GM21619 (cell line): ENCODE measurements around the gene AHCYL2.
"Not testable (repeated sequence)": the region's sequence is repeated elsewhere in the genome, so short reads cannot be mapped to it uniquely, and the experiment has no call there.

Experiments used
- ATAC-seq: cut with Tn5 transposase; IDR thresholded peaks from one replicate; pipeline ENCODE4 v1.9.1; 2021; ENCODE audit not compliant: unreplicated experiment

The AHCYL2 gene

DNA sequence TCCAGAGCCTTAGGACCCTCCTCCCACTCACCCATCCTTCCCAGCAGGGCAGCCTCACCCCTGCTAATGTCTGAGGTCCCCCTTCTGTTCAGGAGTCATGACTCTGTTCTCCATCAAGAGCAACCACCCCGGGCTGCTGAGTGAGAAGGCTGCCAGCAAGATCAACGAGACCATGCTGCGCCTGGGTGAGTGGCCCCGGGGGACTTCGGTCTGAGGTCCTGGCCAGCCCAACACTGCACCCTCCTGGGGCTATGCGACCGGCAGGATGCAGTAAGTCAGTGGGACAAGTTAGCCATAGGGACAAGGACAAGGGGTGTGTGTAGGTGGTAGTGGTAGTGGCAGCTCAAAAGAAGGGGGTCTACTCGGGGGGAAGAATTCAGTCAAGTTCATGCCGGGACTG lies 16.2 kb upstream of the AHCYL2 start:
- no peak for ATAC-seq

GRCh38 chr7:129209067-129209926 lies 15.5 kb upstream of the AHCYL2 start:
- no peak for ATAC-seq

DNA sequence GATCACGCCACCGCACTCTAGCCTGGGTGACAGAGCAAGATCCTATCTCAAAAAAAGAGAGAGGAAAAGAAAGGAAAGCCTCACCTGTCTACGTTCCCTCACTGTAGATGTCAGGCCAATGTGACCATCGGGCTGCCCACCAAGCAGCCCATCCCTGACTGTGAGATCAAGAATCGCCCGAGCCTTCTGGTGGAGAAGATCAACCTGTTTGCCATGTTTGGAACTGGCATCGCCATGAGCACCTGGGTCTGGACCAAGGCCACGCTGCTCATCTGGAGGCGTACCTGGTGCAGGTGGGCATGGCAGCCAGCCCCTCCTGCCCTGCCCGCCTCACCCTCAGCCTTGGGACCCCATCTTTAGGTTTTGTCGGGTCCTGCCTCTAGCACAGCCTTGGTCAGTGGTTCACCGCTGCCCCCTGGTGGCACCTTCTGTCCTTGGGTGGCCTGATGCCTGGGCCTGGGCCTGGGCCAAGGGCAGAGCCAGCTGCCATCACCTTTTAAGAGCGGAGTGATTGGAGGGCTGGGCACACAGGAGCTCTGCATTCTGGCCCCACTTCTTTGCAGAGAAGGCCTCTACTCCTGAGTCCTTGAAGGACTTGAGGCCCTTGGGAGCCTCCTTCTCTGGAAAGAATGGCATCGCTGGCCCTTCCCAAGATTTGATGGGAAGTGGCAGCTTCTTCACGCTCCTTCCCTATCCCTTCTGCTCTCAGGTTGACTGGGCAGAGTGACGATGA lies 14.4 kb upstream of the AHCYL2 start:
- ATAC-seq: peak; percentile 64

- ATAC-seq: no peak
Observed at GRCh38 chr7:129210989-129211312, 13.9 kb upstream of the AHCYL2 start.

GRCh38 chr7:129212126-129212525 lies 12.7 kb upstream of the AHCYL2 start:
- ATAC-seq: no peak

DNA sequence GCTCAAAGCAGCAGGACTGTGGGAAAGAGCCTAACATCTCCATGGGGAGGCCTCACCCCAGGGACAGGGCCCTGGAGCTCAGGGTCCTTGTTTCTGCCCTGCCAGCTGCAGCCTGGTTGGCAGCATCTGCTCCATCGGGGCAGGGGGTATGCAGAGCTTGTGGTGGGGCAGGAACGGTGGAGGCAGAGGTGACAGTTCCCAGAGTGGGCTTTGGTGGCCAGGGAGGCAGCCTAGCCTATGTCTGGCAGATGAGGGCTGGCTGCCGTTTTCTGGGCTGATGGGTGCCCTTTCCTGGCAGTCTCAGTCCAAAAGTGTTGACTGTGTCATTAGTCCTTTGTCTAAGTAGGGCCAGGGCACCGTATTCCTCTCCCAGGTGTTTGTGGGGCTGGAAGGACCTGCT lies 12.2 kb upstream of the AHCYL2 start:
- ATAC-seq: no peak

GRCh38 chr7:129213828-129214227 lies 11.0 kb upstream of the AHCYL2 start:
- ATAC-seq: no peak

GRCh38 chr7:129215691-129216090 lies 9.1 kb upstream of the AHCYL2 start:
- ATAC-seq: not testable (repeated sequence)

- not testable (repeated sequence) for ATAC-seq
Observed at GRCh38 chr7:129216101-129216715, 8.6 kb upstream of the AHCYL2 start.

- not testable (repeated sequence) for ATAC-seq
Observed at GRCh38 chr7:129216821-129217416, 7.9 kb upstream of the AHCYL2 start.

- ATAC-seq: no peak
Observed at GRCh38 chr7:129218514-129219062, 6.2 kb upstream of the AHCYL2 start.

DNA sequence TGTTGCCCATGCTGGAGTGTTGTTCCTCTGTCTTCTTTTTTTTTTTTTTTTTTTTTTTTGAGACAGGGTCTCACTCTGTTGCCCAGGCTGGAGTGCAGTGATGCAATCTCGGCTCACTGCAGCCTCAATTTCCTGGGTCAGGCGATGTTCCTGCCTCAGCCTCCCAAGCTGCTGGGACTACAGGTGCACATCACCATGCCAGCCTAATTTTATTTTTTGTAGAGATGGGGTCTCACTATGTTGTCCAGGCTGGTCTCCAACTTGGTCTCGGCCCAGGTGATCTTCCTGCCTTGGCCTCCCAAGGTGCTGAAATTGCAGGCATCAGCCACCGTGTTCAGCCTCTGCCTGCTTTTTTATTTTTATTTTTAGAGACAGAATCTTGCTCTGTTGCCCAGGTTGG lies 5.7 kb upstream of the AHCYL2 start:
- not testable (repeated sequence) for ATAC-seq

DNA sequence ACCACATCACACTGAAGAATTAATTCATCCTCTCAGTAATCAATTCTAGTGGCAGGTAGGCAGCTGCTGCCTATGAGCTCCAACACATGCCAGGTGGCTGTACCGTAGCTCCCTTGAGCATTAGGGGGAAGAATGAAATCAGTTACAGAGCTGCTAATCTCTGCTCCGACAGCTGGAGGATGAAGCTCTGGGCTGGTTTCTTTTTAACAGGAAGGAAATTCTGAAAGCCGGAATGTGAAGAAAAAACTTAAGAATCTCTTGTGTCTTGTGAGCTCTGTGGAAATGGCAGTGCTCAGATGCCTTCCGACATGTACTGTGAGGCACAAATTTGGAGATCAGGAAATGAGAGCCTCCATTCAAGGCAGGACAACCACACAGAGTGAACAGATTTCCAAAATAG lies 2.8 kb upstream of the AHCYL2 start:
- ATAC-seq: no peak

- peak; percentile 27 for ATAC-seq
Observed at GRCh38 chr7:129225206-129225930, 538 bp downstream of the AHCYL2 start.

DNA sequence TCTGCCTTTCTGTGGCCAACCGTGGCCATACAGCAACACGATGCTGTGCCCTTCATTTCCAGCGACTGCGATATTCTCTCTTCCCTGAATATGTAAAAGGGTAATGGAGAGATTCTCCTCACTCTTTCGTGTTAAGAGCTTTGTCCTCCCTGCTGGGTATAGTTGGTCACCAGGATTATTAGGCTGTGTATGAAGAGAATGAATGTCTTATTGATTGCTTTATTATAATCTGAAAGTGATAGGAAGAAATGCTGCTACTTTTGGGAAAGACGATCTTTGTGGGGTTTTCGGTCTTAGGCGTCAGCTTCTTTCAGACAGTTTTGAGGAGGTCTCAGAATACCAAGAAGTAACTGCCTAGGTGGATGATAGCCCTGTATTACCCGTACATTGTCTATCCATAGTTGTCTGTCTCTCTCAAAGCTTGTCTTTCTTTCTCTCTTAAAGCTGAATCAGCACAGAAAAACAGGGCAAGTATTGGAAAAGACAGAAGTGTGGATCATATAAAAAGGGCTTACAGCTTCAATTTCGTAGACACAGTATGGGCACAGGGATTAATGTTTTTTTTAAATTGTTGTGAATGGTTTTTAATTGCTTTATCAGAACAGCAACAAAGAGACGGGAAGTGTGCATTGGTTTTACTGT lies 1.2 kb downstream of the AHCYL2 start:
- ATAC-seq: no peak

- ATAC-seq: no peak
Observed at GRCh38 chr7:129227646-129228578, 3.1 kb downstream of the AHCYL2 start.

DNA sequence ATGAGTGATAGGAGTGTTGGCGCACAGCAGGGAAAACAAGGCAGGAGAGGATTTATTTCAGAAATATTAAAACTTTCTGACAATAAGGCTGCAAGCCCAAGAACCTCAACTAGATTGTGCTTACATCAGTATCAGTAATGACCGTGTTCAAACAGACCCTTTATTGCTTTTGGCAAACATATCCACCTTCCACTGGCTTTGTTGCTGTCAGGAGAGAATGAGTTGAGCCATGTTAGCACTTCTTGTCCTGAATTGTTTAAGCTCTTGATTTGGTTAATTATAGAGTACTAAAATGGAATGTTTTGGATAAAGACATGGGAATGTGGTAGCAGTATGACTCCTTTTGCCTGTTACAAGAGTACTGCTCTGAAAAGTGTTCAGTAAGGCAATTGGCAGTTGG lies 3.8 kb downstream of the AHCYL2 start:
- no peak for ATAC-seq

- no peak for ATAC-seq
Observed at GRCh38 chr7:129231666-129232065, 6.8 kb downstream of the AHCYL2 start.

DNA sequence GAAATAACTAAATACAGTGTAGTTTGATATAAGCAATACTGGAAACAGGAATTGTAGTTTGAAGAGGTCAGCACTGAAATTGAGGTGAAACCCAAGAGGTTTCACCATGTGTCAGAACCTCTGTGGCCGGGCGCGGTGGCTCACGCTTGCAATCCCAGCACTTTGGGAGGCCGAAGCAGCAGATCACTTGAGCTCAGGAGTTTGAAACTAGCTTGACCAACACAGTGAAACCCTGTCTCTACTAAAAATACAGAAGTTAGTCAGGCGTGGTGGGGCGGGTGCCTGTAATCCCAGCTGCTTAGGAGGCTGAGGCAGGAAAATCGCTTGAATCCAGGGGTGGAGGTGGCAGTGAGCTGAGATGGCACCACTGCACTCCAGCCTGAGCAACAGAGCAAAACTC lies 13.7 kb downstream of the AHCYL2 start:
- no peak for ATAC-seq
